Stimulated activated naive CD8-positive, alpha-beta T cell treated with anti-CD3 and anti-CD28 coated beads, Interleukin-15, amount 100 ng/mL, for 72 hours (primary cell): Measurements from ENCODE around the gene SLC9A5.

Source experiments
- ATAC-seq: fragments of 150-1000 bp; cut with Tn5 transposase; 2 replicates; pipeline ENCODE4 v1.10.0; 2021; ENCODE audit warnings: mild to moderate bottlenecking, moderate library complexity
- DNase-seq, 2 donors: peaks; one replicate each; pipeline ENCODE4 v3.0.0; 2021 to 2022
- H3K27ac Mint-ChIP-seq, 2 donors: one replicate each; pipeline ENCODE4 v1.8.0; 2022; ENCODE audit warnings: mild to moderate bottlenecking in 2 of 2, mixed read lengths in 2 of 2, moderate library complexity in 2 of 2
- H3K27me3 Mint-ChIP-seq: one replicate; pipeline ENCODE4 v1.8.0; 2022; ENCODE audit warnings: mixed read lengths
- H3K4me1 Mint-ChIP-seq: one replicate; pipeline ENCODE4 v1.8.0; 2022; ENCODE audit warnings: mild to moderate bottlenecking, mixed read lengths
- H3K4me3 Mint-ChIP-seq, 2 donors: one replicate each; pipeline ENCODE4 v1.8.0; 2022; ENCODE audit warnings: mild to moderate bottlenecking in 2 of 2, mixed read lengths in 2 of 2, moderate library complexity in 1 of 2
- H3K9me3 Mint-ChIP-seq, 2 donors: one replicate each; pipeline ENCODE4 v1.8.0; 2022; ENCODE audit warnings: mixed read lengths in 2 of 2

The SLC9A5 gene

DNA sequence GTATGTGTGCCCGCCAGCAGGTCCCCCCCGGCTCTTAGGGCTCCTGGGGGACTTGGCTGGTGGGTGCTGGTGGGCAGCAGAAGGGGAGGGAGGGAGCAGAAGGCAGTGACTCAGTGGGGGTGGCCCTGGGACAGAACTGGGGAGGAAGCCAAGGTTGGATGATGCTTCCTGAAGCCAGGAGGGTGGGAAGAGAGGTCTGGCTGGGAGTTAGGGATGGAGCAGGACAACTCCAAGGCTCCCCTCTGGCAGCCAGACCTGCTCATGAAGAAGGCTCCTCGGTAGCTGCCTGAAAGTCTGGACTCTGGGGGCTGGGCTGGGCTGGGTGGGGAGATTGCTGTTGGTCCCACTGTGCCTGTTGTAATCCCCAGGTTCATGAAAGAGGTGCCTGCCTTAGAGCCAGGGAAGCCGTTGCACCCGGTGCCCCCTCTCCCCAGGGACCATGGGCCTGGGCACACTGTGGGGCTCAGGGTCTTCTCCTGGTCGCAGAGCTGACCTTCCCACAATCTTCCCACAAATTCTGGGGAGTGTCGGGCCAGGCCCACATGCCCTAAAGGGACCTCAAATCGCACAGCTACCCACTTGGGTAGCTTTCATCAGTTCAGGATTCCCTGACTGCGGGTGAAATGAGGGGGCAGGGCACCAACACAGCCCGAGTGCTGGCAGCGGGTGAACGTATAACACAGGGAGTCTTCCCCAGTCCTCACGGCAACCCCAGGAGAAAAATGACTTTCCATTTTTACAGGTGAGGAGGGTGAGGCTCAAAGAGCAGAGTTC, 29.4 kb downstream of the SLC9A5 start:
- DNase-seq (no peak), ATAC-seq (no peak)

DNA sequence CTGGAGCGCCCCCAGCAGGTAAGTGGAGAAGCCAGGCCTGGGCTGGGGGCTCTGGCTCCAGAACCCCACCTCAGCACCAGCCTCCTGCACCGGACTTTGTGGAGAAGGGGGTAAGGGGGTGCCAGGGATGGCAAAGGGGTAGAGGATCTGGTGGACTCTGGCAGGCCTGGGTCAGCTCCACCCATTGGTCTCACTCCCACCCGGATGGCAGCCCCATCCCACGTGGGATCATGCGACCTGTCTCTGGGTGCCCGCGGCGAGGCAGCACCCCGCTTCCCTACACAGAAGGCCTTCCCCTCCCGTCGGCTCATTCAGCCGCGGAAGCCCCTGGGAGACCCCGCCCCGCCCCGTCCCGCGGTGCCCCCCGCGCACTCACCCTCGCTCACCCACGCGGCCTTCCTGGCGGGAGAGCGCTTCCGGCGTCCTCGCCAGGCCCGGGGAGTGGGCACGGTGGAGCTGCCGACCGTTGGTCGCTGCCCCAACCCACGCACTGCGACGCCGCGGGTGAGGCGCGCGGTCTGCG, 30.1 kb downstream of the SLC9A5 start:
- DNase-seq, result peak in 1 of 2 donors; percentile 75
- peak; percentile 76 for ATAC-seq
- Mint-ChIP-seq H3K27ac (peak overlapping the region; percentile 68 to 91), H3K9me3 (no peaks in the 10 kb centered on the region), H3K4me3 (peak overlapping the region; percentile 82 to 93), H3K27me3 (no peaks in the 10 kb centered on the region), H3K4me1 (peaks cover 46% of the 10 kb centered on the region)

More for the DNA sequence above, 29.4 kb downstream of the SLC9A5 start:
- no peaks in the 10 kb centered on the region for H3K27me3 Mint-ChIP-seq
- no peaks in the 10 kb centered on the region for H3K9me3 Mint-ChIP-seq
- peak overlapping the region; percentile 82 to 93 for H3K4me3 Mint-ChIP-seq
- peak overlapping the region; percentile 91 to 93 for H3K27ac Mint-ChIP-seq
- H3K4me1 Mint-ChIP-seq, result peaks cover 46% of the 10 kb centered on the region

DNA sequence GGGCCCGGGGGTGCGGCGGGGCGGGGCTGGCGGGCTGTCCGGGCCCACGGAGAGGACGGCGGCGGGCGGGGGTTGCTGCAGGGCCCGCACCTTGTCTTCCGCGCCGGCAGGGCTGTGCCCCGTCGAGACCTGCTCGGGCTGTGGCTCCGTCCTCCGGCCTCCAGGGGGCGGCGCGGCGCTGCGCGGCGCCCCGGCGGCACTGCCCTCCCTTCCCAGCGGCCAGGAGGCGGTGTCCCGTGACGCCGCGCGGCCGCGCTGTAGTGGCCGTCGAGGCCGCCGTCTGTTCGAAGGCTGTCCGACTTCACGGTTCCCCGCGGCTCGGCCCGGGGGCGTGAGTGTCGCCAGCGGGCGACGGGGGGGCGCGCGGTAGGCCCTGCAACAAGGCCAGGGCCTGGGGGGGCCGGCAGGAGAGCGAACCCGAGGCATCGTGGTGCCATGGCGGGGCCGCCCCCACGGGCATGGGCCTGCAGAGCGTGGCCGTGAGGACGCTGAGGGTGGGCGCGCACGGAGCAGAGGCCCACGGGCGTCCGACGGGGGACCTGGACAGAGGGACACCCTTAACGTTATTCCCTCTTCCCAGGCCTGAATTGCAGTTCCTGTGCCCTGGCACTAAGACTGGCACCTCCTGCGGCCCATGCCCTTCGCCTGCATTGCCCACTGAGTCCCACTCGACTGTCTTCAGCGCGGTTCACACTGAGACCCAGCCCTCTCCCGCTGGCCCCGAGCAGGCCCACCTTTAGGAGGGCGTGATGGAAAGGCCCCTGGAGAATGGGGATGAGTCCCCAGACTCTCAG, 30.7 kb downstream of the SLC9A5 start, which contains the start of gene PLEKHG4:
Gene PLEKHG4 (plus strand): TSS at position 237 of the 794 bp plus-strand sequence. CDS start 513 bp downstream, at position 750.
- H3K4me1 Mint-ChIP-seq, result peaks cover 46% of the 10 kb centered on the region
- no peaks in the 10 kb centered on the region for H3K9me3 Mint-ChIP-seq
- no peaks in the 10 kb centered on the region for H3K27me3 Mint-ChIP-seq
- peak; percentile 86 to 88 for DNase-seq
- H3K27ac Mint-ChIP-seq, result peak within 1 kb of the TSS; percentile 78 to 91
- peak within 1 kb of the TSS; percentile 82 to 93 for H3K4me3 Mint-ChIP-seq
- peak; percentile 94 for ATAC-seq

DNA sequence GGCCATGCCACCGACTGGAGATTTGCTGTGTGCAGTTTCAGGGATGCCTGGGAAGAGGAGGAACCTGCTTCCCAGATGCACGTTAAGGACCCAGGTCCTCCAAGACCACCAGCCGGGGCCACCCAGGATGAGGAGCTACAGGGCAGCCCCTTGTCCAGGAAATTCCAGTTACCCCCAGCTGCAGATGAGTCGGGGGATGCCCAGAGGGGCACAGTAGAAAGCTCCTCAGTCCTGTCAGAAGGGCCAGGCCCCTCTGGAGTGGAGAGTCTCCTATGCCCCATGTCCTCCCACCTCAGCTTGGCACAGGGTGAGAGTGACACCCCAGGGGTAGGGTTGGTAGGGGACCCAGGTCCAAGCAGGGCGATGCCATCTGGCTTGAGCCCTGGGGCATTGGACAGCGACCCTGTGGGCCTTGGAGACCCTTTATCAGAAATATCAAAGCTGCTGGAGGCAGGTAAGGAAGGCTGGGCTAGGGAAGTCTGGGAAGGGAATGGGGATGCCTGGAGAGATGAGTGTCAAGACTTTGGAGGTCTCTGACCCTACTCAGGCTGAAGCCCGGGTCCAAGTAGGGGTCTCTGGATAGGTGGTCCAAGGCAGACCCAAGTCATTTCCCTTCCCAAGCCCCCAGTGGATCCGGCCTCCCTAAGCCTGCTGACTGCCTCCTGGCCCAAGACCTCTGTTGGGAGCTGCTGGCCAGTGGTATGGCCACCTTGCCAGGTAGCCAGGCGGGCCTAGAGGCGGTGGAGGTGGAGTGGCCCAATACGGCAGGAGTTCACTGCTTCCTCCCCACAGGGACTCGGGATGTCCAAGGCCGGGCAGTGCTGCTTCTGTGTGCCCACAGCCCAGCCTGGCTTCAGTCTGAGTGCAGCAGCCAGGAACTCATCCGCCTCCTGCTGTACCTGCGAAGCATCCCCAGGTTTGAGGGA, 31.6 kb downstream of the SLC9A5 start:
- Mint-ChIP-seq H3K4me3 (peak overlapping the region; percentile 82 to 93), H3K4me1 (peaks cover 42% of the 10 kb centered on the region)

DNA sequence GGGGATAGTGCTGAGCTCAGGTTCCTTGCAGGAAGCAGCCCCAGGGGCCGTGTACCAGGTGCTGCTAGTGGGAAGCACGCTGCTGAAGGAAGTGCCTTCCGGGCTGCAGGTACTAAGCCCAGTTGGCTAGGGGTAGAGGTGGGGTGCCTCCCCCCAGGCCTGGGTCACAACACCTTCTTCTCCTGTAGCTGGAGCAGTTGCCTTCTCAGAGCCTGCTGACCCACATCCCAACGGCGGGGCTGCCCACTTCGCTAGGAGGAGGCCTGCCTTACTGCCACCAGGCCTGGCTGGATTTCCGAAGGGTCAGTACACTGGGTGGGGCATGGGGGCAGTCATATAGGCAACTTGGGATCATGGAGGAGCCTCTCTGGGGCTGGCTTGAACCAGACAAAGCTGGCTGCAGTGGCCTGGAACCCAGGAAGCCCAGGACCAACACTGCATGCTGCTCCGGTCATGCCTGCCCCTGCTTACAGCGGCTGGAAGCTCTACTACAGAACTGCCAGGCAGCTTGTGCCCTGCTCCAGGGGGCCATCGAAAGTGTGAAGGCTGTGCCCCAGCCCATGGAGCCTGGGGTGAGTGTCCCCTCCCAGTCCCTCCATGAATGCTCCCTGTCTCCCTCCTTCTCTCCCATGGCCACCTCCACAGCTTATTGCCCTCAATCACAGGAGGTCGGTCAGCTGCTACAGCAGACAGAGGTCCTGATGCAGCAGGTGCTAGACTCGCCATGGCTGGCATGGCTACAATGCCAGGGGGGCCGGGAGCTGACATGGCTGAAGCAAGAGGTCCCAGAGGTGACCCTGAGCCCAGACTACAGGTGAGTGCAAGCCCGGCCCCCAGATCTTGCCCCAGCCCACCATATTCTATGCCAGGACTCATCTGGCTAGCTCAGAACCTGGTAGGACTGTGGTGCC, 33.0 kb downstream of the SLC9A5 start:
- no peak overlapping the region for H3K4me3 Mint-ChIP-seq
- peaks cover 36% of the 10 kb centered on the region for H3K4me1 Mint-ChIP-seq
- no peaks in the 10 kb centered on the region for H3K27me3 Mint-ChIP-seq
- ATAC-seq (no peak), DNase-seq (no peak)
- H3K9me3 Mint-ChIP-seq, result no peaks in the 10 kb centered on the region
- no peak overlapping the region for H3K27ac Mint-ChIP-seq

More for the DNA sequence above, 31.6 kb downstream of the SLC9A5 start:
- Mint-ChIP-seq H3K27me3 (no peaks in the 10 kb centered on the region), H3K27ac (peak overlapping the region; percentile 27 to 64), H3K9me3 (no peaks in the 10 kb centered on the region)
- ATAC-seq (no peak), DNase-seq (no peak)

DNA sequence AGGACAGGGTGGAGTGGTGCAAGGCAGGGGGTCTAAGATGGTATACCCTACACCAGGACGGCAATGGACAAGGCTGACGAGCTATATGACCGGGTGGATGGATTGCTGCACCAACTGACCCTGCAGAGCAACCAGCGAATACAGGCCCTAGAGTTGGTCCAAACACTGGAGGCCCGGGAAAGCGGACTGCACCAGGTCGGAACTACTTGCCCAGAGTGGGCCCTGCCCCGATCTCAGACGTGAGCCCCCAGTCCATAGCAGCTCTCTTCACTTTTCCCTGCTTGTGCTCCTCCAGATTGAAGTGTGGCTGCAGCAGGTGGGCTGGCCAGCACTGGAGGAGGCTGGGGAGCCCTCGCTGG, 33.6 kb downstream of the SLC9A5 start:
- no peaks in the 10 kb centered on the region for H3K9me3 Mint-ChIP-seq
- DNase-seq (no peak), ATAC-seq (no peak)
- H3K4me1 Mint-ChIP-seq, result peaks cover 29% of the 10 kb centered on the region
- H3K4me3 Mint-ChIP-seq, result no peak overlapping the region
- no peak overlapping the region for H3K27ac Mint-ChIP-seq
- no peaks in the 10 kb centered on the region for H3K27me3 Mint-ChIP-seq

DNA sequence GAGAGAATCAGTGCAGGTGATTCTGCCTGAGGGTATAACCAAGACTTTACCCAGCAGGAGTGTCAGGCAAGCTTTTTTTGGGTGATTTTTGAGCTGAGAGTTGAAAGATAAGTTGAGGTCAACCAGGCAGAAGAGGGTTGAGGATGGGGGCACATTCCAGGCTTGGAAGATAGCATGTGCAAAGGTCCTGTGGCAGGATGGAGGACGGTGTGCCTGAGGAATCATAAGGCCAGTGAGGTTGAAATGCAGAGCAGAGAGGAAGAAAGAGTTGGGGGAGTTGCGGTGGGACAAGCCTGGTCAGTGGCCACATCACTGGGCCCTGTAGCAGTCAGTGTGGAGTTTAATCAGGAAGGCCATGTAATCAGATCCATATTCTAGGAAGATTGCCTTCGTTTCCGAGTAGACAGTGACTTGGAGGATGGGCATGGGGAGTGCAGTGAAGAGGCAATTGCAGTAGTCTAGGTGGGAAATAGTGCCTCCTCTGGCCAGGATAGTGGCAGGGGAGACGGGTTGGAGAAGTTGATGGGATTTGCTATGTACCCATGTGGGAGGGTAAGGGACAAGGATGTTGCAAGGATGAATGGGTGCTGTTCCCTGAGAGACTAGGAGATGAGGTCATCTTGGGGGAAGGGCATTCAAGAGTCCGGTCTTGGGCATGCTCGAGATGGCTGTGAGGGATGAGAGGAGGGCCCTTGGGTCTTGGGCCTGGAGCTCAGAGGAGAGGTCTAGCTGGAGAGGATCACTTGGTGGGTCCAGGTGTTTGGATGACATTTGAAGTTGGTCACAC, 34.5 kb downstream of the SLC9A5 start:
- no peak for ATAC-seq
- DNase-seq, result no peak
- no peaks in the 10 kb centered on the region for H3K27me3 Mint-ChIP-seq
- H3K4me1 Mint-ChIP-seq, result peaks cover 21% of the 10 kb centered on the region
- no peak overlapping the region for H3K4me3 Mint-ChIP-seq
- peak overlapping the region in 1 of 2 donors; percentile 49 for H3K27ac Mint-ChIP-seq
- no peaks in the 10 kb centered on the region for H3K9me3 Mint-ChIP-seq

DNA sequence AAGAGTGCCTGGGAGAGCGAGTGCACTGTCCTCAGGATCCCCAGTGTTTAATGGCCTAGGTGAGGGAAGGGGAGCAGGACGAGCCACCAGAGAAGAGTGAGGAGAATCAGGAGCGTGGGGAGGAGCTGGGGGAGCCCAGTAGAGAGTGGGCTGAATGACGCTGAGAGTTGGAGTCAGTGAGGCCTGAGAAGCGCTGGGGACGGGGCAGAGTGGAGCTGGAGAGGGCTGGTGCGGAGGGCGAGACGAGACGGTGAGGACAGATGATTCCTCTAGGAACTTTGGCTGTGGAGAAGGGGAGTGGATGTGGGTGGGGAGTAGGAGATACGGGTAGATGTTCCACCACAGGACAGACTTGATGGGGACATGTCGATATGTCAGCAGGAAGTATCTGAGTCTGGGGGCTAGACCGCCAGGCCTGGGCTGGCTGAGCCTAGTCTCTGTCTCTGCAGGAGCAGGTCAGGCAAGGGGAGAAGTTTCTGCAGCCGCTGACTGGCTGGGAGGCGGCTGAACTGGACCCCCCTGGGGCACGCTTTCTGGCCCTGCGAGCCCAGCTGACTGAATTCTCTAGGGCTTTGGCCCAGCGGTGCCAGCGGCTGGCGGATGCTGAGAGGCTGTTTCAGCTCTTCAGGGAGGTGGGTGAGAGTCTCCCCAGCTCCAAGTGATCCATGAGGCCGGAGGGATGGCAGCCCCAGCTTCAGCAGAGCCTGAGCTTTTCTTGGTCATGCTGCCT, 35.2 kb downstream of the SLC9A5 start:
- Mint-ChIP-seq H3K9me3 (no peaks in the 10 kb centered on the region), H3K27ac (no peak overlapping the region), H3K27me3 (no peaks in the 10 kb centered on the region), H3K4me3 (no peak overlapping the region), H3K4me1 (peaks cover 18% of the 10 kb centered on the region)
- DNase-seq, result no peak
- ATAC-seq, result no peak

DNA sequence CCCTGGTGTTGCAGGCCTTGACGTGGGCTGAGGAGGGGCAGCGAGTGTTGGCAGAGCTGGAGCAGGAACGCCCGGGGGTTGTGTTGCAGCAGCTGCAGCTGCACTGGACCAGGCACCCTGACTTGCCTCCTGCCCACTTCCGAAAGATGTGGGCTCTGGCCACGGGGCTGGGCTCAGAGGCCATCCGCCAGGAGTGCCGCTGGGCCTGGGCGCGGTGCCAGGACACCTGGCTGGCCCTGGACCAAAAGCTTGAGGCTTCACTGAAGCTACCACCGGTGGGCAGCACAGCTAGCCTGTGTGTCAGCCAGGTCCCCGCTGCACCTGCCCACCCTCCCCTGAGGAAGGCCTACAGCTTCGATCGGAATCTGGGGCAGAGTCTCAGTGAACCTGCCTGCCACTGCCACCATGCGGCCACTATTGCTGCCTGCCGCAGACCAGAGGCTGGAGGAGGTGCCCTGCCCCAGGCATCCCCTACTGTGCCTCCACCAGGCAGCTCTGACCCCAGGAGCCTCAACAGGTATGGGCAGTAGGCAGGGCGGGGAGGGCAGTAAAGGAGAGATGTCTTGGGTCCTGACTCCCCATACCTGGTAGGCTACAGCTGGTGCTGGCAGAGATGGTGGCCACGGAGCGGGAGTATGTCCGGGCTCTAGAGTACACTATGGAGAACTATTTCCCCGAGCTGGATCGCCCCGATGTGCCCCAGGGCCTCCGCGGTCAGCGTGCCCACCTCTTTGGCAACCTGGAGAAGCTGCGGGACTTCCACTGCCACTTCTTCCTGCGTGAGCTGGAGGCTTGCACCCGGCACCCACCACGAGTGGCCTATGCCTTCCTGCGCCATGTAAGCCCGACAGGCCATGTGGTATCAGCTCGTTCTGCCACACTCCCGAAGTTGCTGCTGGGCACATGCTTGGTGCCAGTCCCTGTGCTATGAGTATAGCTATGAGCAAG, 36.2 kb downstream of the SLC9A5 start:
- no peak overlapping the region for H3K27ac Mint-ChIP-seq
- H3K4me1 Mint-ChIP-seq, result peaks cover 21% of the 10 kb centered on the region
- no peak overlapping the region for H3K4me3 Mint-ChIP-seq
- no peaks in the 10 kb centered on the region for H3K27me3 Mint-ChIP-seq
- DNase-seq, result no peak
- H3K9me3 Mint-ChIP-seq, result no peaks in the 10 kb centered on the region
- ATAC-seq, result no peak

DNA sequence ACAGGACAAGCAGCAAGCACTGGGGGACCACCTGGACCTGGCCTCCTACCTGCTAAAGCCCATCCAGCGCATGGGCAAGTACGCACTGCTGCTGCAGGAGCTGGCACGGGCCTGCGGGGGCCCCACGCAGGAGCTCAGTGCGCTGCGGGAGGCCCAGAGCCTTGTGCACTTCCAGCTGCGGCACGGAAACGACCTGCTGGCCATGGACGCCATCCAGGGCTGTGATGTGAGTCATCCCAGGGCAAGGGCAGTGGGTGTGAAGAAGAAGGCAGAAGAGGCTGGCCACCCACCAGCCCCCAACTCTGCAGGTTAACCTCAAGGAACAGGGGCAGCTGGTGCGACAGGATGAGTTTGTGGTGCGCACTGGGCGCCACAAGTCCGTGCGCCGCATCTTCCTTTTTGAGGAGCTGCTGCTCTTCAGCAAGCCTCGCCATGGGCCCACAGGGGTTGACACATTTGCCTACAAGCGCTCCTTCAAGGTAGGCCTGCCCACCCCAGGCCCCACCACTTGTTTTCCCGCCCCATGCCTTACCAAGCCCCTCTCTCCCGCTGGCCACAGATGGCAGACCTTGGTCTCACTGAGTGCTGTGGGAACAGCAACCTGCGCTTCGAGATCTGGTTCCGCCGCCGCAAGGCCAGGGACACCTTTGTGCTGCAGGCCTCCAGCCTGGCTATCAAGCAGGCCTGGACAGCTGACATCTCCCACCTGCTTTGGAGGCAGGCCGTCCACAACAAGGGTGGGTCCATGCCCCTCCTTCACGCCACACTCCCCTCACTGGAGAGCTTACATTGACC, 37.9 kb downstream of the SLC9A5 start:
- DNase-seq, result no peak
- no peak overlapping the region for H3K4me3 Mint-ChIP-seq
- H3K9me3 Mint-ChIP-seq, result no peaks in the 10 kb centered on the region
- no peaks in the 10 kb centered on the region for H3K27me3 Mint-ChIP-seq
- no peak for ATAC-seq
- H3K27ac Mint-ChIP-seq, result no peak overlapping the region
- H3K4me1 Mint-ChIP-seq, result peaks cover 23% of the 10 kb centered on the region

DNA sequence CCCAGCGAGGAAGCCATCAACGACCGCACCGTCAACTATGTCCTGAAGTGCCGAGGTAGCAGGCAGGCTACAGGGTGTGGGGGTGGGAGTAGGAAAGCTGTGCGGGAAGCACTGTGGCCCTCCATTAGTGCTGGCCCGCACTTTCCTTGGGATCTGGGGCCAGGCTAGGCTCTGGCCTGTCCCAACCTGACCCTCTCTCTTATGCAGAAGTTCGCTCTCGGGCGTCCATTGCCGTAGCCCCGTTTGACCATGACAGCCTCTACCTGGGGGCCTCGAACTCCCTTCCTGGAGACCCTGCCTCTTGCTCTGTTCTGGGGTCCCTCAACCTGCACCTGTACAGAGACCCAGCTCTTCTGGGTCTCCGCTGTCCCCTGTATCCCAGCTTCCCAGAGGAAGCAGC, 39.2 kb downstream of the SLC9A5 start:
- Mint-ChIP-seq H3K27ac (no peak overlapping the region), H3K27me3 (no peaks in the 10 kb centered on the region), H3K4me1 (peaks cover 23% of the 10 kb centered on the region), H3K4me3 (no peak overlapping the region), H3K9me3 (no peaks in the 10 kb centered on the region)
- no peak for ATAC-seq
- no peak for DNase-seq

DNA sequence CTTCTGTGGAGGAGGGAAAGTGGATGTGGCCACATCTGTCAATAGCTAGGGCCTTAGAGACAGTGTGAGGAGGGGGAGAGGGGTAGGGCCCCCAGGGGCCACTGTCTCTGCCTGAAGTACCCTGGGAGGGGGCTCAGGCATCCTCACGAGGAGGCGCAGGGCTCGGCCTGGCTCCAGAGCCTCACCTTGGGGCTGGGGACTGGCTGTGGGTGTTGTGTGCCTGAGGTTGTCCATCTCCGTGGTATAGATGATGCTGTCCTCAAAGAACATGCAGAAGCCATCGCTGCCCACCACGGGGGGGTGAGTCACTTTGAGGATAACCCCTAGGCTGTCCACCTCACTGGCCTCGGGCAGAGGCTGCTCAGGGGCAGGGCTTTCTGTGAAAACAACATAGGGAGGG, 42.7 kb downstream of the SLC9A5 start:
- no peak overlapping the region for H3K27ac Mint-ChIP-seq
- H3K9me3 Mint-ChIP-seq, result no peaks in the 10 kb centered on the region
- DNase-seq (no peak), ATAC-seq (no peak)
- H3K4me3 Mint-ChIP-seq, result no peak overlapping the region
- no peaks in the 10 kb centered on the region for H3K27me3 Mint-ChIP-seq
- peaks cover 20% of the 10 kb centered on the region for H3K4me1 Mint-ChIP-seq
